Activated naive CD4-positive, alpha-beta T cell treated with anti-CD3 and anti-CD28 coated beads for 36 hours (primary cell): Measurements from ENCODE around the gene CSPG5. TPM values are rescaled to one million over a fixed set of nuclear protein-coding genes. Genes with fewer than 3 reads are reported as not detected.

Experiments used
- CTCF ChIA-PET: fragments of 350-600 bp; sonication (Branson Sonifier 250); formaldehyde crosslinking; loops from one replicate; lab custom pipeline; 2021; ENCODE audit warnings: antibody characterized with exemption; lab: Charles Lee
- DNase-seq: peaks from one replicate; pipeline ENCODE4 v3.0.0-alpha.2; 2020
- H3K27ac Mint-ChIP-seq: one replicate; pipeline ENCODE4 v1.8.0; 2021; ENCODE audit warnings: mild to moderate bottlenecking, mixed read lengths
- H3K27me3 Mint-ChIP-seq: one replicate; pipeline ENCODE4 v1.8.0; 2021; ENCODE audit warnings: low read depth, mixed read lengths
- H3K36me3 Mint-ChIP-seq: one replicate; pipeline ENCODE4 v1.8.0; 2021; ENCODE audit warnings: low read depth, mixed read lengths
- H3K4me1 Mint-ChIP-seq: one replicate; pipeline ENCODE4 v1.8.0; 2021; ENCODE audit warnings: low read depth, mixed read lengths
- H3K4me3 Mint-ChIP-seq: one replicate; pipeline ENCODE4 v1.8.0; 2021; ENCODE audit warnings: mild to moderate bottlenecking, moderate library complexity, mixed read lengths
- H3K9me3 Mint-ChIP-seq: one replicate; pipeline ENCODE4 v1.8.0; 2021; ENCODE audit warnings: mixed read lengths
- intact Hi-C: fragments of 100-400 bp; cut with micrococcal nuclease; formaldehyde crosslinking; loops from one replicate; pipeline ENCODE4 v1.15.1; 2023
- total RNA-seq, 2 experiments: library from RNA; stranded (reverse); gene quantifications; one replicate each; pipeline ENCODE4 v1.2.3, GENCODE V29; 2021

The CSPG5 gene
- total RNA-seq, 2 experiments from 2014 or later: 0.17 to 0.19 TPM

- H3K27me3 Mint-ChIP-seq: no peaks in the 10 kb centered on the region
- no peak for DNase-seq
- H3K27ac Mint-ChIP-seq: no peak overlapping the region
- CTCF ChIA-PET: interaction anchor here (0.6 to 0.8 kb wide), 3 partner anchors 17 to 256 kb away, joined by 3 to 4 read pairs (median 3); no protein-coding TSS in a partner anchor
- H3K36me3 Mint-ChIP-seq: peaks cover 26% of the 10 kb centered on the region
- intact Hi-C loops: no loop called here
- H3K4me1 Mint-ChIP-seq: no peaks in the 10 kb centered on the region
- no peaks in the 10 kb centered on the region for H3K9me3 Mint-ChIP-seq
- H3K4me3 Mint-ChIP-seq: no peak overlapping the region
These were observed 27.5 kb upstream of the CSPG5 start for GRCh38 chr3:47606165-47606564.

- CTCF ChIA-PET: interaction anchor here (0.6 to 0.8 kb wide), 3 partner anchors 16 to 256 kb away, joined by 3 to 4 read pairs (median 3); no protein-coding TSS in a partner anchor
- Mint-ChIP-seq H3K4me3 (no peak overlapping the region), H3K27ac (no peak overlapping the region), H3K4me1 (no peaks in the 10 kb centered on the region), H3K9me3 (no peaks in the 10 kb centered on the region), H3K27me3 (no peaks in the 10 kb centered on the region), H3K36me3 (peaks cover 26% of the 10 kb centered on the region)
- no peak for DNase-seq
- intact Hi-C loops: no loop called here
These were observed 27.0 kb upstream of the CSPG5 start for GRCh38 chr3:47605652-47606051.

DNA sequence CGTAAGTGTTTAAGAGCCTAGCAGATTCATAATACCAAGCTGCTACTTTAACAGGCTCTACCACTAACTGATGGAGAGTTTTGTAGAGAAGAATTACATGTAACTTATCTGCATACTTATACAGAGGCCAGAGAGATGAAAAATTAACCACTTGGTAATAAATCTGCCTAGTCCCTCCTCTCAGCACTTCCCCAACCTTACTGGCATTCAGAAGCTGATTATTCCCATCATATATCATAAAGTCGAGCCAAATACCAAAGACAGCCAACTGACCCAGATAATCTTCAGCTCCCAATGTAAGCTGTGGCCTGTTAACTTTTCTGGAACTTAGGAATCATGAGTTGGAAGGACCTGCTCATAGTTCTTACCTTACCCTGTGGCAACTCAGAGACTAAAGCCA lies 25.5 kb upstream of the CSPG5 start:
- Mint-ChIP-seq H3K4me1 (no peaks in the 10 kb centered on the region), H3K27me3 (no peaks in the 10 kb centered on the region), H3K27ac (no peak overlapping the region), H3K9me3 (no peaks in the 10 kb centered on the region), H3K36me3 (peaks cover 14% of the 10 kb centered on the region), H3K4me3 (no peak overlapping the region)
- intact Hi-C loops: no loop called here
- no peak for DNase-seq
- CTCF ChIA-PET: interaction anchor here (0.6 kb wide), 1 partner anchor 195 kb away, joined by 5 read pairs; no protein-coding TSS in a partner anchor

GRCh38 chr3:47603332-47603731 lies 24.7 kb upstream of the CSPG5 start:
- Mint-ChIP-seq H3K27ac (no peak overlapping the region), H3K9me3 (no peaks in the 10 kb centered on the region), H3K27me3 (no peaks in the 10 kb centered on the region), H3K4me1 (no peaks in the 10 kb centered on the region), H3K36me3 (peaks cover 11% of the 10 kb centered on the region), H3K4me3 (no peak overlapping the region)
- DNase-seq: no peak
- intact Hi-C loops: no loop called here
- CTCF ChIA-PET: no interaction called here

GRCh38 chr3:47601281-47601680 lies 22.6 kb upstream of the CSPG5 start:
- Mint-ChIP-seq H3K36me3 (peaks cover 11% of the 10 kb centered on the region), H3K9me3 (no peaks in the 10 kb centered on the region), H3K27ac (no peak overlapping the region), H3K27me3 (no peaks in the 10 kb centered on the region), H3K4me3 (no peak overlapping the region), H3K4me1 (no peaks in the 10 kb centered on the region)
- DNase-seq: no peak
- CTCF ChIA-PET: interaction anchor here (0.6 to 0.7 kb wide), 3 partner anchors 65 to 408 kb away, joined by 3 to 5 read pairs (median 4); no protein-coding TSS in a partner anchor
- intact Hi-C loops: no loop called here

DNA sequence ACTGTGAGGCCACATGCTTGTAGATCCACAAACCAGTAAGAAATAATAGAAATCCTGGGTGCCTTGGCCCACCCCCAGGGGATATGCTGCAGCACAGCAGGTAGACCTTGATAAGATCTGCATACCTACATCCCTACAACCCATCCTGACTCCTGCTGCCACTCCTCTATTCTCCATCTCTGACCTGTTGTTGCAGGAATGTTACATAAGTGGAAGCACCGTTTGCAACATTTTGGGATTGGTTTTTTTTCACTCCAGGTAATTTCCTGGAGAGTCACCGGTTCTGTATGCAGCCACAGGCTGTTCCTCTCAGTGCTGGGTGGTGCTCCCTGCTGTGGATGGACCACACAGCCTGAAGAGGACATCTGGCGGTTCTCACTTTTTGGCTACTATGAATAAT lies 16.1 kb upstream of the CSPG5 start:
- Mint-ChIP-seq H3K9me3 (no peaks in the 10 kb centered on the region), H3K4me3 (no peak overlapping the region), H3K27me3 (no peaks in the 10 kb centered on the region), H3K4me1 (no peaks in the 10 kb centered on the region), H3K36me3 (peaks cover 5% of the 10 kb centered on the region), H3K27ac (no peak overlapping the region)
- DNase-seq: no peak
- intact Hi-C loops: no loop called here
- CTCF ChIA-PET: no interaction called here

DNA sequence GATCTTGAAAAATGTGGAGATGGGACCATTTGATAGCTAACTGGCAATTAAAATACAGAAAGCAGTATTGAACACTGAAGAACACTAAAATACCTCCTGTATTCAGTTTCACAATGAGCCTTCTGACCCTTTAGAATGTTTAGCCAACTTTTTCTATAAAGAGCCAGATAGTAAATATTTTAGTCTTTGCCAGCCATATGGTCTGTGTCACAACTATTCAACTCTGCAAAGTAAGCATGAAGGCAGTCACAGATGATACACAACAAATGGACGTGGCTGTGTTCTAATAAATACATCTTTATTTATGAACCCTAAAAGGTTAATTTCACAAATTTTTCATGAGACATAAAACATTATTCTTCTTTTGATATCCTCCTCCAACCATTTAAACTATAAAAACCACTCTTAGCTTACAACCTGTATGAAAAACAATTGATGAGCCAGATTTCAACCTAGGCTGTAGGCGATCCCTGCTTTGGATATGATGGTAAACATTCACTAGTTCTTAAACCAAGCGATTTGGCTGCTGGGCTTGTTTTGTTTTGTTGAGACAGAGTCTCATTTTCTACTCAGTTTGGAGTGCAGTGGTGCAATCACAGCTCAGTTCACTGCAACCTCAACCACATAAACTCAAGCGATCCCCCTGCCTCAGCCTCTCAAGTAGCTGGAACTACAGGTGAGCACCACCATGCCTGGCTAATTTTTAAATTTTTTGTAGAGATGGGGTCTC lies 13.6 kb upstream of the CSPG5 start:
- DNase-seq: no peak
- intact Hi-C loops: no loop called here
- H3K4me1 Mint-ChIP-seq: no peaks in the 10 kb centered on the region
- no peak overlapping the region for H3K4me3 Mint-ChIP-seq
- CTCF ChIA-PET: no interaction called here
- H3K27ac Mint-ChIP-seq: no peak overlapping the region
- H3K9me3 Mint-ChIP-seq: no peaks in the 10 kb centered on the region
- peaks cover 14% of the 10 kb centered on the region for H3K36me3 Mint-ChIP-seq
- no peaks in the 10 kb centered on the region for H3K27me3 Mint-ChIP-seq

DNA sequence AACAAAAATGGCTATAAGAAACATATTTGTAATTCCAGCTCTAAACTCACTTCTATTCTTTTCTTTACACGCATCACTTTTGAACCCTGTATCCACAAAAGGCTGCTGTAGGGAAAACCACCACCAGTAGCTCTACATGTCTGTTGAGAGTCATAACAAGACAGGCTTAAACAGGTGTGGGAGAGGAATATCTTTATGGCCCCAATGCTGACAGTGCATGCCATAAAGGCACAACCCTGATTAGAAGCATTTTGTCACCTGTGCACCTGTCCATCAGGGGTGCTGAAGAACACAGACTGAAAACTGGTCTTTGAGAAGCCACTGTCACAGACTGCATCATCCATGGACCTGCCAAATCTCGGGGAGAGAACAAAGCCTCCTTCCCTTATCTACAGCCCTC lies 11.6 kb upstream of the CSPG5 start:
- CTCF ChIA-PET: no interaction called here
- intact Hi-C loops: no loop called here
- Mint-ChIP-seq H3K4me3 (no peak overlapping the region), H3K36me3 (peaks cover 19% of the 10 kb centered on the region), H3K27ac (no peak overlapping the region), H3K27me3 (no peaks in the 10 kb centered on the region), H3K9me3 (no peaks in the 10 kb centered on the region), H3K4me1 (no peaks in the 10 kb centered on the region)
- DNase-seq: no peak

- Mint-ChIP-seq H3K4me1 (no peaks in the 10 kb centered on the region), H3K4me3 (no peak overlapping the region), H3K27me3 (no peaks in the 10 kb centered on the region), H3K27ac (no peak overlapping the region), H3K36me3 (peaks cover 19% of the 10 kb centered on the region), H3K9me3 (no peaks in the 10 kb centered on the region)
- intact Hi-C loops: no loop called here
- CTCF ChIA-PET: no interaction called here
- DNase-seq: no peak
These were observed 9.9 kb upstream of the CSPG5 start for GRCh38 chr3:47588587-47588986.

- no peak for DNase-seq
- H3K4me1 Mint-ChIP-seq: no peaks in the 10 kb centered on the region
- H3K9me3 Mint-ChIP-seq: no peaks in the 10 kb centered on the region
- intact Hi-C loops: no loop called here
- H3K27me3 Mint-ChIP-seq: no peaks in the 10 kb centered on the region
- peaks cover 19% of the 10 kb centered on the region for H3K36me3 Mint-ChIP-seq
- H3K27ac Mint-ChIP-seq: no peak overlapping the region
- CTCF ChIA-PET: interaction anchor here (0.5 kb wide), 1 partner anchor 119 kb away, joined by 3 read pairs; no protein-coding TSS in a partner anchor
- H3K4me3 Mint-ChIP-seq: no peak overlapping the region
These were observed 9.4 kb upstream of the CSPG5 start for GRCh38 chr3:47588053-47588452.

DNA sequence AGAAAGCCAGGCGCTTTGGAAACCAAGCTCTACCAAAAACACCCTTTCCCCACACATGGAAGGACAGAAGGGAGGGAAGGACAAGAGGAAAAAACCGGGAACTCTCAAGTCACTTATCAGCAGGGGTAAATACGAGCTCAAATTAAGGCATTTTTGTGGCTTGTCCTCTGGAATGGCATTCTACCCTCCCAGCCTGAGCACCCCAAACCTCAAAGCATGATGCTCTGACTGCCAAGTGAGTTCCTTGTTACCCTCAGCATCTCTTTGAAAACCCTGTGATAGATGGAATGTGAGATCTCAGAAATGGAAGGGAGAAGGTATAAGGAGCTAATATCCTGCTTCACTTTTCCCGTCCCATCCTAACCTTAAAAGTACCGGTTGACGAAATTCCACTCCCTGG lies 8.1 kb upstream of the CSPG5 start:
- CTCF ChIA-PET: interaction anchor here (0.6 kb wide), 1 partner anchor 159 kb away, joined by 3 read pairs; no protein-coding TSS in a partner anchor
- intact Hi-C loops: no loop called here
- peaks cover 19% of the 10 kb centered on the region for H3K36me3 Mint-ChIP-seq
- H3K4me3 Mint-ChIP-seq: no peak overlapping the region
- H3K27me3 Mint-ChIP-seq: no peaks in the 10 kb centered on the region
- H3K4me1 Mint-ChIP-seq: no peaks in the 10 kb centered on the region
- no peaks in the 10 kb centered on the region for H3K9me3 Mint-ChIP-seq
- no peak overlapping the region for H3K27ac Mint-ChIP-seq
- no peak for DNase-seq

DNA sequence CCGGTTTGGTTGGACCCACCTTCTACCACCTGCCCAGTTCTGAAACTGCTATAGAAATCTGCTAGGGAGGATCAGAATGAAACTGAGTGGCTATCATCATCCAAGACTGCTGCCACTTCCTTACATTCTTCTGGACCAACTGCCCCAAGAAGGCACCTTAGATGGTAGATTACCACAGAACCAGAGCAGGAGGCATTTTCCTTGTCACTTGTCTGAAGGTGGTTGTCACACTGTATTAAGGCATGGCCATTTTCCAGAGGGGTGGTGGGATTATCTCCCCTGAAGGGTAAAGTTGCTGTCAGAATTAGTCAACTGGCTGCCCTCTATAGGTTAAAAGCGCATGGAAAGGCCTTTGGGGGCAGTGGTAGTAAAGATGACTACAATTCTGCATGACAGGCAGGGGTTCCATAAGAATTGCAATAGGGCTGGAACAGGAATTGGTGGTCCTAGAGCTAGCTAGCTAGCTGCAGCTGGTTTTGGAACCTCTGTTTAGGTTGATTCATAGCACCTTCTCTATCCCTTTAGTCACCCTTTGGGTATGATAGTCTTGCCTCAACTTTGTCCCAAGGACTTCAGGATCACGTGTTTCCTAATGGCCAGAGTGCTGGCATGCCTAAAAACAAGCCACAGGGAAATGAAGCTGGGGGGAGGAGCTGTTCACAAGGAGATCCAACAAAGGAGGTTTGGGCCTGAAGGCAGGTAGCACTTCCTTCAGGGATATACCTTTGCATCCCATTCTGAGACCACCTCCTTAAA lies 4.8 kb upstream of the CSPG5 start:
- peaks cover 13% of the 10 kb centered on the region for H3K27me3 Mint-ChIP-seq
- CTCF ChIA-PET: no interaction called here
- H3K9me3 Mint-ChIP-seq: no peaks in the 10 kb centered on the region
- intact Hi-C loops: no loop called here
- no peak for DNase-seq
- H3K36me3 Mint-ChIP-seq: peaks cover 12% of the 10 kb centered on the region
- H3K4me3 Mint-ChIP-seq: no peak overlapping the region
- no peak overlapping the region for H3K27ac Mint-ChIP-seq
- no peaks in the 10 kb centered on the region for H3K4me1 Mint-ChIP-seq
